ENCODE results near the gene ZNF568. TPM values are rescaled to one million over a fixed set of nuclear protein-coding genes. Genes with fewer than 3 reads are reported as not detected.

The ZNF568 gene
- 7.3 and 10.6 TPM in 2 replicates for total RNA-seq (2012; rRNA removed)
- polyA plus RNA-seq (2012; rRNA removed): 2.3 and 3.0 TPM in 2 replicates
- polyA plus RNA-seq (2012; cell fraction: cytosol; rRNA removed): 1.7 and 2.5 TPM in 2 replicates
- 1.2 and 4.2 TPM in 2 replicates for polyA plus RNA-seq (2012; cell fraction: nucleus; rRNA removed; ENCODE audit: low replicate concordance)
- percentile 60 among the genes with signal in this experiment for Bru-seq, nascent RNA
- BruChase-seq, experiment 1, labeled RNA remaining after a 6-hour chase: percentile 74 among the genes with signal in this experiment
- BruChase-seq, experiment 2, labeled RNA remaining after a 2-hour chase: percentile 72 among the genes with signal in this experiment
- long read RNA-seq, transcript ZNF568-201 (7 exons, 2,441 nt): major isoform, 6 of 14 reads
- long read RNA-seq, partial matches to known transcripts: 1 of 14 reads
- long read RNA-seq, other reads (novel, unspliced or antisense): 6 of 14 reads

GRCh38 chr19:36915992-36916830 lies at the start of gene ZNF568, which contains the start of gene ZNF829:
Gene ZNF568 (plus strand): TSS chr19:36916332. CDS start chr19:36922771, 6,439 bp downstream.
Gene ZNF829 (minus strand): TSS chr19:36916291. CDS start chr19:36915167, 1,124 bp downstream.
- peak within 1 kb of the TSS; percentile 98 for H3K4ac ChIP-seq (ENCODE audit: low read depth, low read length)
- peak; percentile 83 for DNase-seq
- no peaks in the 10 kb centered on the region for H3K4me1 ChIP-seq (ENCODE audit: control insufficient read depth, insufficient read depth, low read length)
- H3K27ac ChIP-seq (ENCODE audit: insufficient read depth, low read length): peak within 1 kb of the TSS; percentile 98
- H3K23ac ChIP-seq (ENCODE audit: low read depth, low read length): peak within 1 kb of the TSS; percentile 37
- H3K14ac ChIP-seq (replicated peaks; ENCODE audit: low read depth, low read length): peak within 1 kb of the TSS; percentile 86
- H3K27me3 ChIP-seq (ENCODE audit: control insufficient read depth, insufficient read depth, low read length): no peaks in the 10 kb centered on the region
- 0 to 100% methylated on average over 2 to 27 of the region's 57 CpGs for WGBS, 2 experiments (ENCODE audit: extremely low coverage in 2 of 2, insufficient read length in 1 of 2)
- peak within 1 kb of the TSS; percentile 39; the same call in 1 of the 2 replicates for H2AK5ac ChIP-seq (ENCODE audit: low read depth, low read length)
- H2BK120ac ChIP-seq (ENCODE audit: low read depth, low read length): peak within 1 kb of the TSS; percentile 97
- POLR2A ChIA-PET (ENCODE audit: unreplicated experiment): no interaction called here
- peak within 1 kb of the TSS; percentile 95 for H3K18ac ChIP-seq (ENCODE audit: low read depth, low read length)
- H3K9me1 ChIP-seq (ENCODE audit: insufficient read depth, low read length): no peaks in the 10 kb centered on the region
- in situ Hi-C loops (cut with MboI; ENCODE audit: low sequenced_read_pairs) (no loop called here), dilution Hi-C loops (cut with HindIII; ENCODE audit: low sequenced_read_pairs, unreplicated experiment) (no loop called here), intact Hi-C loops (cut with micrococcal nuclease) (loop anchor here (1.0 to 5.0 kb wide), 2 partner anchors 57 to 64 kb away; partner anchors contain the start of gene ZNF345)
- peak within 1 kb of the TSS; percentile 92 for H3K4me2 ChIP-seq (ENCODE audit: low read depth, low read length)
- H3K36me3 ChIP-seq (ENCODE audit: control insufficient read depth, insufficient read depth, low read length): peaks cover 3% of the 10 kb centered on the region
- CTCF ChIA-PET: no interaction called here
- peaks cover 15 to 16% of the 10 kb centered on the region in 2 experiments for H3K79me1 ChIP-seq (ENCODE audit: low read depth in 1 of 2, low read length in 2 of 2)
- peak within 1 kb of the TSS; percentile 99 for H4K91ac ChIP-seq (ENCODE audit: insufficient read depth, low read depth, low read length)
- no peaks in the 10 kb centered on the region for H4K20me1 ChIP-seq (ENCODE audit: insufficient read depth, low read length)
- H2AK9ac ChIP-seq (replicated peaks; ENCODE audit: low read depth, low read length, poor library complexity): peak within 1 kb of the TSS; percentile 96
- peak within 1 kb of the TSS; percentile 100 for H2AFZ ChIP-seq (replicated peaks; ENCODE audit: low read length, poor library complexity)
- peak within 1 kb of the TSS; percentile 94 for H3K56ac ChIP-seq (ENCODE audit: extremely low read depth, insufficient read depth, low read length)
- peak within 1 kb of the TSS; percentile 25; the same call in 1 of the 3 replicates for H2BK15ac ChIP-seq (ENCODE audit: low read depth, low read length)
- H4K5ac ChIP-seq (ENCODE audit: low read depth, low read length): peak within 1 kb of the TSS; percentile 94
- ATAC-seq (ENCODE audit: low read depth): peak; percentile 97
- H3K4me3 ChIP-seq (ENCODE audit: insufficient read depth, low read depth, low read length): peak within 1 kb of the TSS; percentile 87
- H4K8ac ChIP-seq (ENCODE audit: low read depth in 2 of 2, low read length in 2 of 2): peak within 1 kb of the TSS; percentile 95 to 98
- H2BK5ac ChIP-seq (ENCODE audit: low read depth, low read length, poor library complexity, severe bottlenecking): peak within 1 kb of the TSS; percentile 98
- peaks cover 2% of the 10 kb centered on the region; the same call in 1 of the 2 replicates for H3K9me3 ChIP-seq (ENCODE audit: control insufficient read depth, insufficient read depth, low read length)
- peak within 1 kb of the TSS; percentile 77; the same call in 1 of the 2 replicates for H2BK20ac ChIP-seq (ENCODE audit: low read depth, low read length)
- peak within 1 kb of the TSS; percentile 96 for H3K9ac ChIP-seq (ENCODE audit: low read depth, low read length)
- no TSS peak for BruUV-seq (replicated peaks)
- TF ChIP-seq MAZ (IDR thresholded peaks at IDR 0.05; ENCODE audit: borderline replicate concordance, low read depth, low read length) (0 out of 2 replicates have a peak, but pooled peaks have one; percentile 17), MAFK (IDR thresholded peaks at IDR 0.05; ENCODE audit: low read depth, low read length) (no peak), USF2 (IDR thresholded peaks at IDR 0.05; ENCODE audit: low read depth, low read length) (no peak), SMC3 (IDR thresholded peaks at IDR 0.05; ENCODE audit: low read depth, low read length) (peak; percentile 31; the same call in 1 of the 2 replicates), RAD21 (IDR thresholded peaks at IDR 0.05; ENCODE audit: low read length) (peak; percentile 46; the same call in 1 of the 2 replicates), FOS (IDR thresholded peaks at IDR 0.05; ENCODE audit: low read depth, low read length) (no peak), MXI1 (IDR thresholded peaks at IDR 0.05; ENCODE audit: borderline replicate concordance, low read depth, low read length) (peak; percentile 84; the same call in 1 of the 2 replicates), CHD1 (IDR thresholded peaks at IDR 0.05; ENCODE audit: low read depth, low read length) (no peak), RCOR1 (IDR thresholded peaks at IDR 0.05; ENCODE audit: insufficient replicate concordance, low read length) (no peak), RFX5 (IDR thresholded peaks at IDR 0.05; ENCODE audit: low read depth, low read length) (no peak), BHLHE40 (IDR thresholded peaks at IDR 0.05; ENCODE audit: low read depth, low read length) (no peak), POLR2A (IDR thresholded peaks at IDR 0.05; ENCODE audit: low read depth, low read length) (0 out of 2 replicates have a peak, but pooled peaks have one; percentile 18)
- TF ChIP-seq, protein P1, sequence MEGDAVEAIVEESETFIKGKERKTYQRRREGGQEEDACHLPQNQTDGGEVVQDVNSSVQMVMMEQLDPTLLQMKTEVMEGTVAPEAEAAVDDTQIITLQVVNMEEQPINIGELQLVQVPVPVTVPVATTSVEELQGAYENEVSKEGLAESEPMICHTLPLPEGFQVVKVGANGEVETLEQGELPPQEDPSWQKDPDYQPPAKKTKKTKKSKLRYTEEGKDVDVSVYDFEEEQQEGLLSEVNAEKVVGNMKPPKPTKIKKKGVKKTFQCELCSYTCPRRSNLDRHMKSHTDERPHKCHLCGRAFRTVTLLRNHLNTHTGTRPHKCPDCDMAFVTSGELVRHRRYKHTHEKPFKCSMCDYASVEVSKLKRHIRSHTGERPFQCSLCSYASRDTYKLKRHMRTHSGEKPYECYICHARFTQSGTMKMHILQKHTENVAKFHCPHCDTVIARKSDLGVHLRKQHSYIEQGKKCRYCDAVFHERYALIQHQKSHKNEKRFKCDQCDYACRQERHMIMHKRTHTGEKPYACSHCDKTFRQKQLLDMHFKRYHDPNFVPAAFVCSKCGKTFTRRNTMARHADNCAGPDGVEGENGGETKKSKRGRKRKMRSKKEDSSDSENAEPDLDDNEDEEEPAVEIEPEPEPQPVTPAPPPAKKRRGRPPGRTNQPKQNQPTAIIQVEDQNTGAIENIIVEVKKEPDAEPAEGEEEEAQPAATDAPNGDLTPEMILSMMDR (conservative IDR thresholded peaks at IDR 0.05; ENCODE audit: low read depth, low read length): peak; percentile 63
